NCI-H524 treated with DMSO at 0.1 percent for 48 hours (cell line): ENCODE measurements around the gene XRCC5.
A peak's percentile ranks its signal among the peaks of the same experiment; 100 is the strongest.

Experiments used
- DNase-seq: peaks from one replicate; lab custom pipeline; 2025; lab: John Stamatoyannopoulos, UW

XRCC5 gene

DNA sequence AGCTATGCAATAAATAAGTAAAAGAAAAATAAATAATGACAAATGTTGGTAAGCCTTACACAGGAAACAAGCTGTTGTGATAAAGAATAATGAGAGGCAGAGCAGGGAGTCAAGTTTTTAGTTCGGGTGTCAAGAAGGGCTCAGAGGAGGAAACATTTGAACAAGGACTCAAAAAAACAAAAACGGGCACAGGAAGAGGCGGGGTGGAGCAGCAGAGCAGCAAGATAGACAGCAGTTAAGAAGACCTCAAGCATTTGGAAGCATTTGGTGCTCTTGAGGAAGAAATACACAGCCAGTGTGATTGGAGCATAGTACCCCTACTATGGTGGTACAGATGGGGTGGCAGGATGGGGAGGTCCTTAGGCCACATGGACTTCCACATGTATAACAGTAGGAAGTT, 24.6 kb upstream of the XRCC5 start:
- DNase-seq = peak; percentile 6

- no peak for DNase-seq
These were observed 22.8 kb upstream of the XRCC5 start for GRCh38 chr2:216086207-216086893.

GRCh38 chr2:216090369-216090786, 18.8 kb upstream of the XRCC5 start:
- DNase-seq = no peak

- DNase-seq = no peak
These were observed 16.5 kb upstream of the XRCC5 start for GRCh38 chr2:216092646-216093045.

GRCh38 chr2:216094701-216095100, 14.4 kb upstream of the XRCC5 start:
- DNase-seq = no peak

GRCh38 chr2:216098421-216099334, 10.5 kb upstream of the XRCC5 start:
- DNase-seq = no peak

DNA sequence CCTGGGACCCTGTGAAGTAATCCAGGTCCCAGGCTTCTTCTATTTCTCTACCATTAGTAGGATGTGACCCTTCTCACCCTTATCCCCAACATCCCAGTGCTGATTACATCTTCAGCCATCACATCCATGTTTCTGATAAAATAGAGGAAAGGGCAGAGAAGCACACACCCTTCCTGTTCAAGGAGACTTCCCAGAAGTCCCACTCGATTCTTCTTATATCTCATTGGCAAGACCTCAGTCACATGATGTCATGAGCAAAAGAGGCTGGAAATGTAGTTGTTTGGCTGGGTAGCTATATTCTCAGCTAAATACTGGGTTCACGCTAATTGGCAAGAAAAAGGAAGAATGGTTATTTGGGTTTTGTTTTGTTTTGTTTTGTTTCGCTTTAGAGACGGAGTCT, 8.0 kb upstream of the XRCC5 start:
- DNase-seq = no peak

GRCh38 chr2:216103213-216103612, 5.9 kb upstream of the XRCC5 start:
- no peak for DNase-seq

DNA sequence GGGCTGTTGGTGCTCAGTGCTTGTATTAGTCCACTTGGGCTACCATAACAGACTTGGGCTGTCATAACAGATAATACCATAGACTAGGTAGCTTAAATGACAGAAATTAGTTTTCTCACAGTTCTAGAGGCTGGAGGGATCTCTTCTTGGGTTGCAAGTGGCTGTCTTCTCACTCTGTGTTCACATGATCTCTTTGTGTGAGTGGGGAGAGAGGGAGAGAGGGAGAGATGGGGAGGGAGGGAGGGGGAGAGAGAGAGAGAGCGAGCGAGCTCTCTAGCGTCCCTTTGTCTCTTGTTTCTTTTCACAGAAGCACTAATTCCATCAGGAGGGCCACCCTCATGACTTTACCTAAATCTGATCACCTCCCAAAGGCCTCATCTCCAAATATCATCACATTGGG, 4.5 kb upstream of the XRCC5 start:
- DNase-seq = no peak

- DNase-seq = no peak
These were observed 1.8 kb upstream of the XRCC5 start for GRCh38 chr2:216107320-216107719.

GRCh38 chr2:216107760-216108159, 1.4 kb upstream of the XRCC5 start:
- DNase-seq = no peak

DNA sequence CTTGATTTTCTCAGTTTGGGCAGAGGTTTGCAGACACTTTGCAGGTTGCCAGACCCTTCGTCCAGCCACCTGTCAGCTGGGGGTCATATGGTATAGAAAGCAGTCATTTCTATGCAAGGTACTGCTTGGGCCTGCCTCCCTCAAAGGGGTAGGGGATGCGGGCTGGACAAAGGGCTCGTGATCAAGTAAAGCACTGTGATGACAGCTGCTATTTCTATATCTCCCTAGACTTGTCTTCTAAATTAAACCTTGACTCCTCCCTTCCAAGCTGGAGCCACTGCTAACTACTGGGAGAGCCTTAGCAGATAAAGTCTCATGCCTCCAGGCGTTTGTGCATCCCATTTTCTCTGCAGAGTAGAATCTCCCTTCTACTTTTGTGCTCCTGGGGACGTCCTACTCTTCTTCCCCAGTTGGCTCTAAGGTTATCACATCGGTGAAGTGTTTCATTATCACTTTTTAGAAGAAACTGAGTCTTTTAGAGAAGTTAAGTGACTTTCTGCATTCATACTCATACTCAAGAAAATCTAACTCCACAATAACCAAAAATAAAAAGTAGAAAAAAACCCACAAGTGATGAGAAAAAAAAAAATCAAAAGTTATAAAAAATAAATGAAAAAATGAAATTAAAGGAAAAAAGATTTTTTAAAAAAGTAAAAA, 710 bp upstream of the XRCC5 start:
- no peak for DNase-seq

GRCh38 chr2:216109962-216110614, 940 bp downstream of the XRCC5 start:
- DNase-seq = peak; percentile 5

DNA sequence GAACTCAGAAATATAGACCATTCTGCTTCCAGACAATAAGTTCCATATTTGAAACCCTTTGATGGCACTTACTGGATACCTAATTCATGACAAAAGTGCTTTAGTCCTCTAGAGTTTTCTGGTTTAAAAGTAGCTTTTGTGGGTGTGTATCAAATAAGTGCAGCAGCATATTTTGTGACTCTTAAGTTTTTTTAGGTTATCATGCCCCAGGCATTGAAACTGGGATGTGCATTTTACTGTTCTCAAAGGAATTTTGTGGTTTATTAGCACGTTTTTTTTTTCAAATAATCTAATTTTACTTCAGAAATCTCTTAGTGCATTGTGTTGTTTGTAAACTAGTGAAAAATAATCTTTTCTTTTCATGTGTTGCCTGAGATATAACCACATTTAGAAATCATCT, 1.5 kb downstream of the XRCC5 start:
- no peak for DNase-seq

- no peak for DNase-seq
These were observed 2.0 kb downstream of the XRCC5 start for GRCh38 chr2:216111122-216111521.

GRCh38 chr2:216112926-216113325, 3.8 kb downstream of the XRCC5 start:
- DNase-seq = no peak

DNA sequence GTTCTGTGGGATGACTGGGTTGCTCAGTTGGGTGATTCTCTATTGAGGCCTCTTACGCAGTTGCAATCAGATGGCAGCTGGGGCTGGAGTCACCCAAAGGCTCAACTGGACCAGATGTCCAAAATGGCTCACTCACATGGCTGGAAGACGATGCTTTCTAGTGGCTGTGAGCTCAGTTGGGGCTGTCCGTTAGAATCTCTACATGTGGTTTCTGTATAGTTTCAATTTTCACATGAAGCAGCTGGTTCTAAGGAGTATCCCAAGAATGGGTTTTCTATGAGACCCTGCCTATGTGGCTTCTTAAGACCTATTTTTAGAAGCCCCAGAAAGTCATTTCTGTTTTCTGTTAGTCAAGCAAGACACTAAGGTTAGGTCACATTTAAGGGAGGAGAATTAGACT, 4.4 kb downstream of the XRCC5 start:
- DNase-seq = no peak

- DNase-seq = no peak
These were observed 5.2 kb downstream of the XRCC5 start for GRCh38 chr2:216114382-216114713.

GRCh38 chr2:216114714-216115531, 5.8 kb downstream of the XRCC5 start:
- DNase-seq = peak; percentile 92

DNA sequence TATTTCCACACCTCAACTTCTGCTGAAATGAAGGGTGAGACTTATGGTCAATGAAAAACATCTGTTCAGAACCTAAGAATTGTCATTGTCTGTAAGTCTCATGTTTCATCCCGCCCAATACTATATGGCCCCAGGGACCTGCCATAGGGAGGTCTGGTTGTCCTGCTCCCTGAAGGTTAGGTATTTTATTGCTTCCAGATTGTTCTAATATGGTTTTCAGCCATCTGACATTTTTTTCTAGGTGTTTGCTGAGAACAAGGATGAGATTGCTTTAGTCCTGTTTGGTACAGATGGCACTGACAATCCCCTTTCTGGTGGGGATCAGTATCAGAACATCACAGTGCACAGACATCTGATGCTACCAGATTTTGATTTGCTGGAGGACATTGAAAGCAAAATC, 7.3 kb downstream of the XRCC5 start:
- DNase-seq = no peak

DNA sequence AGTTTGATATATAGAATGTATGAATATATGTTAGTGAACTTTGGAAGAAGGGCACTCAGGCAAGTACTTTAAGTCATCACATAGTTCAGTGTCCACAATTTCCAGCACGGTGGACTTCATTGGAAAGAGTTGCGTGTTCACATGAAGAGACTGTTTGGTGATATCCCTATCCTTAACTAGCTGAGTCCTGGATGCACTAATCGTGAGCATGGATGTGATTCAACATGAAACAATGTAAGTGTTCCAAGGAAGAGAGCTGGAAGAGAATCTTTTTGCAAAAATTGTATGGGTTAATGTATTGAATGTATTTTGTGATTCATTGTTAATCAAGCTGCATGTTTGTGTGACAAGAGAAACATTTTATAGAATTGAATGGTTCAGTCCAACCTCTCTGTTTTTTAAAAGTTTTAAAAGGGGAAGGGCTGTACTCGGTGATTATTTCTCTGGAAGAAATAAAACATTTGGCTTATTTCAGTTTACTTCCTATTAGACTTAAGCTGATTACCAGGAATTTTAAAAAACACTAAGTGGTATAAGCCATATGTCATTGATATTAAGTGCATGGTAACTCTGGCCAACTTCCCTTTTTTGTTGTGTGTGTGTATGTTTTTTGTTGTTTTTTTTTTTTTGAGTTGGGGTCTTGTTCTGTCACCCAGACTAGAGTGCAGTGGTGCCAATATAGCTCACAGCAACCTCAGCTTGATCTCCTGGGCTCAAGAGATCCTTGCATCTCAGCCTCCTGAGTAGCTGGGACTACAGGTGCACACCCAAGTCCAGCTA, 8.6 kb downstream of the XRCC5 start:
- no peak for DNase-seq
